Measurements from ENCODE around the gene HOXB7.

Gene HOXB7

DNA sequence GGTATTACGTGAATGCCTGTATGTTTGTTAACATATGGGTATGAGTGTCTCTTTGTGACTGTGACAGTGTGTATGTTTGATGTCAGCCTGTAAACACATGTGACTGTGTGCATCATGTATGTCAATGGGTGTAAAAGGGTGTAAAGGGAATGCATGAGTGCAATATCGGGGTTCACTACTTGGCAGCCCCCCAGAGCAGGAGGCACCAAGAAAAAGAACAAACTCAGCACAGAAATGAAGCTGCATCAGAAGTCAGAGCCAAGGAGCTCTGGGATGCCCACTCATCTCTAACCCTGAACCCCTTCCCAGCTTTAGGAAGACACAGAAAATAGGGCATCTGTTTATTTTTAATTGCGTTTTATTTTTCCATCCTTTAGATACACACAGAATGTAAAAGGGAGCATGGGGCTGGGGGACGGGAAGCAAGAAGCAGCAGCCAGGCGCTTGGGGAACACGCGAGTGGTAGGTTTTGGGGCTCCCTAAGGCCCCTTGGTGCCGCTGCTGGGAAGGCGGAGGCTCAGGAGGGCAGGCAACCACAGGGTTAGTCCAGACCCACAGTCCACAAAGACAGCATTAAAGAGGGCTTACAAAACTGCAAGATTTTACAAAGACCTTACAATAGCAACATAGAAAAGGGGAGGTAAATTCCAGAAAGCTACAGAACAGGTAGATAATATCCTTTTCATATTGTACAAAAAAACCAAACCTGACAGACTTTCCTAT is 3.8 kb downstream of the HOXB7 start:
- no peak for DNase-seq

DNA sequence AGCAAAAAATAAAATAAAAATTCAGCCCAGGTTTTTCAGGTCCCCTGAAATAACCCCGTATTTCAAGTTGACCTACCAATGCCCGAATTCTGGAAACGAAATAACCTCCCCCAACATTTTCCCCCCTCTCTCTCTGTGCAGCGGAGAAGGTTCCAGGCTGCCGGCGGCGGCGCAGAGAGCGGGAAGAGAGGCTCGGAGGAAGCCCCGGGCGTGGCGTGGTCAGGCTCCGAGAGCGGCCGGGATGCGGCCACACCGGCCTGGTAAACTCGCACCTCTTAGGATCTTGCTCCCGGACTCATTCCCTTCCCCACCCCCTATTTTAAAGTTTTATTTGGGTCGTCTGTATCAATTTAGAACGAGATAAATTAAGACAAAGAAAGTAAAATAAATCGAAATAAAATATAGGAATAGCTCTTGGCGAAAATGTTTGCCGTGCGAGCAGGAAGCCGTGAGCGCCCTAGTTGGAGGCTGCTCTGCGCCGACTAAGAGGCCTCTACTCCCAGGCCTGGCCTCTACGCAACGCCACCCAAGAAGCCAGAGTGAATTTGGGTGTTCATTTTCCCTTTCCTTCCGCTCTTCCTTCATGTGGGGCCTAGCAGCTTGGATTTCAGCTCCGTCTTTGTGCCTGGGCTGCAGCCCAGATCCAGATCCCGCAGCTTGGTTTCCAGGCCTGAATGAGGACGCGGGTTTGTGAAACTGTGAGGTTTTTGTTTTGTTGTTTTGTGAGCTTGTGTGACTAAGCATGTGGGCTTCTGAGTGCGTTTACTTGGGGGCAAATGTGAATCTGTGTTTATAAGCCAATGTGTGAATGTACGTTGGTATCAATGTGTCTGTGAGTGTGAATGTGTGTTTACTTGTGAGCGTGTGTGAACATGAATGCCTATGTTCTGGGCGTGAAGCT is 4.6 kb downstream of the HOXB7 start:
- DNase-seq, result no peak

DNA sequence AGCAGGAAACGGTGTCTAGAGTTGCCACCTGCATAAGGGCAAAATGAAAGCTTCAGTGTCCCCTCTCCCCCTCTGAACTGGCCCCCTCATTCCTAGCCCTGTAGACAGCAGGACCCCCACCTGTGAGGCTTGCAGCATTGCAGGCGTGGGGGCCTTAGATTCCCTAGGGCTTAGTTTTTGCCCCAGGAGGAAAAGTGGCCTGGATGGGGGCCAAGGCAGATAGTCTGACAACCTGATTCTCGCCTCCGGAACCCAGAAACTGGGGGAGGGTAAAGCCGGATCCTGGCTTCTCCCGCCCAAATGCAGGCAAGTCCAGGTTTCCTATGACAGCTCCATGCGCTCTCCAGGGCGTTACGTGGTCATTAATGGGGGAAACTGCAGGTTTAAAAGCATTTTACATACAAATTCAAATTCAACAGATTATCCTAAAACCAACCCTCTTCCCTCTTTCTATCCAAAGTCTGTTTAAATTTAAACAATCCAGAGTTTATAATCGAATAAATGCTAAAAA is 5.4 kb downstream of the HOXB7 start:
- no peak for DNase-seq

DNA sequence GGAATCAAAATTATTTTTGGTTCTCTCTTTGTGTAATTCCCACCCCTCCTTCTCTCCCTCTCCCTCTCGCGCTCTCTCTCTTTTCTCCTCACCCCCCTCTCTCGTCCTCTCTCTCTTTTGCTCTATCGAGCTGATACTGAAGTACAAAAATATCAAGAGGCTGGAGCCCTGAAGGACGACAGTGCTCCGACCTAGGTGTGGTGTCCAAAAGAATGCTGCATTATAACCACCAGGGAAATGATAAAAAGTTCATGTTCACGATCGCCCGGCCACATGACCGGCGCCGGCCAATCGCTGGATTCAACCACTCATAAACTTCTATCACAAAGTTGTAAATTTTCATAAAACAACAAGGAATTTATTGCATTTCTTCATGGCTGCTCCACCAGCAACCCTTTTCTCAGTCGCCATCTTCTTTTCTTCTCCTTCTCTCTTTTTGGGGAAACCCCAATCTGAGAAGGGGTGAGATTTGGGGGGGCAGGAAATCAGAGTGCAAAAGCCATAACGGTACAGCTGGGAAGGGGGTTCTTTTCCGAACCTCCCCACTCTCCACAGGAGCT is 6.0 kb downstream of the HOXB7 start, which contains the start of gene HOXB6:
Gene HOXB6, minus strand, starts transcription at position 217 of the 560 bp plus-strand sequence. CDS start 6,836 bp downstream, outside the sequence.
- no peak for DNase-seq

DNA sequence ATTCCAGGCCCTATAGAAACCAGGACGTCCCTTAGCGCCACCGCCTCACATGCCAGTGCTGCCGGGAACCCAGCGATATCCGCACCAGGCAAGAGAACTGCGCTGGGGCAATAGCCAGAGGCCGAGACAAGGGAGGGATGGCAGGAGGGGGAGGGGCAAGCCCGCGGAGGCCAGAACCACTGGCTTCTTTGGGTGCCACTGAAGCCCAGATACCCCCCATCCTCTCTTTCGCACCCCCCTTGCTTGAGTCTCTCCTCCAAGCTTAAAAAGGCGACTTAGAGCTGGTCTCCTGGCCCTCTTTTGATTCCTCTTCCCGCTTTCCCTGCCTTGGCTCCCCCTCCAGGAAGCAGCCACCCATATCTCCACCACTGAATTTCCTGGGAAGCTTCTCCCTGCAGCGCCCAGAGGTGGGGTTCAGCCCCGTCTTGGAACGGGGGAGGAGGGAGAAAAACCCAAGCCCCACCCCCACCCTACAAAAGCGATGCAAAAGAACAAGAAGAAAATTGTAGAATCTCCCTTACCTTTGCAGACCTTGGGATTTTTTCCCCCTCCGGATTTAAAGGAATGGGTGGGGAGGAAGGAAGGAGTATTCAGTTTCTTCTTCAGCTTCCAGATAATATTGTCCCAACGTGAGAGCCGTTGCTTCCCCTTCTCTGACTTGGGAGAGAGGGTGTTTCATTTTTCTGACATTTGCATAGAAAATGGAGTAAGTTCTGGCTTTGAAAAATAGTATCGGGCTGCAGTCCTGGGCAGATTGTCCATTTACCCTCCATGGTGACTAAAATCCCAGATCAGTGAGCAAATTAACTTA is 6.7 kb downstream of the HOXB7 start:
- DNase-seq, result no peak

DNA sequence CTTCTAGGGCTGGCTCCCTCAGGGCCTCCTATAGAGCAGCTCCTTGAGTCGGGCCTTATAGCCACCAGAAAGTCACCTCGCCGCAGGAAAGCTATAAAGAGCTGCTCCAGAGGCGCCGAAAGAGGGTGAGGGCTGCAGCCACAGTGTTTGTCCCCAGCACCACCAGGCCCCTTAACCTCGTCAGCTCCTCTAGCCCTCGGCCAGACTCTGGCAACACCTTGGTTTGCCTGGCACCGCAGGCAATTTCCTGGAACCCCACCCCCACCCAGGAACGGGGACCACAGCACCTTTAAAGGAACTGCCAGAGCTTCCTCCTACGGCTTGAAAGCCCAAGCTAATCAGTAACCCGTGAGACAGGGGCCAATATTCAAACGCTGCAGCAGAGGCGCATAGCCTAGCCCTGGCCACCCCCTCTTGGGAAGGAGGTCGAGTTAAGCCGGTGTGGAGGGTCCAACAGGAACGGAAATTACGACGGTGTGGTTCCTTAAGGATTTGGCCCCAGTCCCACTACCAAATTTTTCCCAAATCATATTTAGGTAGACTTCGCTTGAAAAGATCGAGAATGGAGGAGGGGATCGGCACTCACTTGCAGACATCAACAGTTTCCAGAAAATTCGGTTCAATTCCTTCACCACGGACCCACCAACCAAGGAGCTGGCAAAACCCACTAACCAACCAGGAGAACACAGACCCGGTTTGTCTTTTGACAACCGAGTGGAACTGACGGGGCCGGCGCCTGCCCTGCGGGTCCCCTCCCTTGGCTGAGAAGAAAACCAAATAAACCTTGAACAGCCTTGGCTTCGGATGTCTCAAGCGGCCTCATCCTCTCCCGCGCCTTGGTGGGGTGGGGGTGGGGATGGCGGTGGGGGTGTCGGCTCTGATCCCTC is 9.0 kb downstream of the HOXB7 start:
- no peak for DNase-seq

DNA sequence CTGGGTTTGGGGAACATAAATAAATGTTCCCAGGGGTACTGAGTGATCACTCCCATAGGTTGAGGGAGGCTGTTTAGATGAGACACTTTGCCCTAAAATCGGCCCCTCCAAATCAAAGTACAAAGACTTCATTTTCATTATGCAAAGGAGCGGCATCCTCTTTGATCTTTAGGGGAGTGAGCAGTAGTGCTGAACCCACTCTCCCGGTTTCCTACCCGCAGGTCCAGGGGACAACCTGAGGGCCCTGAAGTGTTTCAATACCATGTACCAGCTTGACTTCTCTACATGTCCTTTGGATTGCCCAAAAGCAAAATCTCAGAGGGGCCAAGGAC is 9.6 kb downstream of the HOXB7 start:
- DNase-seq, result no peak

DNA sequence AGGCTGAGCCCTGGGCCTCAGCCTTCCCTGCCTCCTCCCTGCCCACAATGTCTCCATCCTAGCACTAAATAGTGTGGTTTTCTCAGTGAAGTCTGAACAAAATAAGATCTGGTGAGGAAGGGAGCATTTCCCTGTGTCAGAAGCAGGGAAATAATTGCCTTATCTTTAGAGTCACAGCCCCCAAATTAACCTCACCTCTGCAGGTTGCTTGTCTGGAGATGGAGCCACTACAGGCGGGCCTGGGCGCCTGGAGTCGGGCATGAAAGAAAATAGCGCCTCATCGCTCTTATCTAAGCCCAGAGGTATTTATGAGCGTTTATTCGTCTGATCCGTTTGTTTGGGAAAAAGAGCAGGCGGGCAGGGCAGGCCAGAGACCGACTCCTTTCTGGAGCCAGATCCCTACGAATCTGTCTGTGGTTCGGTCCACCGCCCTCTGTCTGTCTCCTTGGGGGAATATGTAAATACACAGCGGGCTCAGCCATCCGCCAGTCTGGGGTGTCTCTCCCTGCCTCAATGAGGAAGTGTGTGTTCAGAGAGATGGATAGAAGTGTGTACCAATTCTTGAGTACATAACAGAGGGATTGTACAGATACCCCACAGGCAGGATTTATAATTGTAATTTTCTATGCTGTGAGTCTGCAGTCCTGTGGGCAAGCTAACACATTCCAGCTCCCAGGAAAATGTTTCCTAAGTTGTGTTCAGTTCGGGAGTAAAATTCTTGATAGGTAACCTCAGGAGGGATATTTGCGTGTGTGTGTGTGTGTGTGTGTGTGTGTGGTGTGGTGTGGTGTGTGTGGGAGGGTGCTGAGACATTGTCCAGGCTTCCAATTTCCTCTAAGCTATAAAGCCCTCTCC is 10.3 kb downstream of the HOXB7 start:
- DNase-seq, result no peak

DNA sequence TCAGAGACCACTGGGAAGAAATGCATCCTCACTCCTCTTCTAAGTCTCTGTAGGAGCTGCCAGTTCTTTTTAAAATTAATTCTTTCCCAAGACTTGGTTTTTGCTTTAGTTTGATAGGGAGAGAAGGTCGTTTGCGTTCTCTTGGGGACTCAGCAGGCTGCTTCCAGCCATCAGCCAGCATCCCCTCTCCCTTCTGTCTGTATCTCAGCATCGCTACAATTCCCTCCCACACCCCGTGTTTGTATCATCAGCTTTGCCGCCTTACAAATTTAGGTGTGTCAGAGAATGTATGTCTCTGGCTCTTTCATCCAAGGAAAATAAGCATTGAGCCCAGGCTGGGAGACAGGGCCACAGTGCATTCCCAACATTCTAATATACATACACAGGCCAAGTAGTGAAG is 11.5 kb downstream of the HOXB7 start:
- no peak for DNase-seq

DNA sequence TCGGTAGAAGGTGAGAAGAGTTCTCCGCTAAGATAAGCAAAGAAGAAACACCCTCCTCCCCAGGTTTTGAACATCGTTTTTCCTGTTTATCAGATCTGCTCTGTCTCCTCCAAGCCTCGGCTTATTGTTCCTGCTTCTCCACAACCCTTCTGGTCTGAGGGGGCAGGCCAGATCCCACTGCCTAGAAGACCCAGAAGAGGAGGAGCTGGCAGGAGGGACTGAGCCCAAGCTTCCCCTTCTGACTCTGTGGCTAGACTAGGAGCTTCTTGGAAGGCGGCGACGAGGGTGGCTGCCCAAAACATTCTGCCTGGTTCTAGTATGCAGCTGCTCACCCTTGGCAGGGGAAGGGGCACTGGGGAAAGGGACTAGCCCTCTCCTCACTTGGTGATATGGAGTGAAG is 12.1 kb downstream of the HOXB7 start:
- DNase-seq, result no peak

DNA sequence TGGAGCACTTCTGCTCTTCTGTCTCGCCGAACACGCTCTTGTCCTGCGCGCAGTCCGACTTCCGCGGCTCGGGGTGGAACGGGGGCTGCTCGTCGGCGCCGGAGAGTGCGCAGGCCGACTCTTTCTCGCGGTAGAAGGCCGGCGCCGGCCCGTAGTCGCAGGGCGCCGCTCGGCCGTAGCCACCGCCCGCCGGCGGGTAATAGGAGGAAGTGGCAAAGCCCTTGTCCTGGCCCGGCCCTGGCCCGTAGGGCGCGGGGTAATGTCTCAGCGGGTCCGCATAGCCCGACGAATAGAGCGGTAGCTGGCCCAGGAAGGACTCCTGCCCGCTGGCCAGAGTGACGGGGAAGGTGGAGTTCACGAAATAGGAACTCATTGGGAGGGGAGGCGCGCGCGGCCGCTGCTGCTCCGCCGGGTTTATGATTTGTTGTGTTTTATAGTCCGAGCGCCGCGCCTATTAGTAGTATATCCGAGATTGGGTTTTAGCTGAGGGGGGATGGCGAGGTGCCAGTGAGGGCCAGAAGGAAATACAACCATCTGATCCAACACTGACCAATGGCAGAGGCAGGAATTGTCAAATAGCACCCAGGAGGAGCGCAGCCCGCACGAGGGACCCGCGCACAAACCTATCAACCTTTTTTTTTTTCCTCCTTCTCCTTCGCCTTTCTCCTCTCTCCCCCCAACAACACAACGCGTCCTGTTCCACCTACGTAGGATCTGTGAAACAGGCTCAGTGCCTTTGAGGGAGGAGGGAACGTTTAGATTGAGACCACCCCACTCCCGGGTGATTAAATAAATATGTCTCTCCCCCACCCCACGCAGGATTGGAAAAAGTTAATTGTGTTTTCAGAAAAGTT is 12.8 kb downstream of the HOXB7 start:
- peak; percentile 70 for DNase-seq

DNA sequence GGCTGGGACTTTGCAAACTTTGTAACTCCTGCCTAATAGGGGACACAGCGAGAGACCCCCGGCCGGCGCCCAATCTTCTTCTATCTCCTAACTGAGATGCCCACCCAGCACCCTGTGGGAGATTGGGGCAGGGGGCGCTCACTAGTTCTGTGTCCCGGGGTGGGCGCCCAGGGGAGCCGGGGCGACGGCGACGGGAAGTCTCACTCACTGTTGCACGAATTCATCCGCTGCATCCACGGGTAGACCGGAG is 13.4 kb downstream of the HOXB7 start:
- DNase-seq, result no peak

DNA sequence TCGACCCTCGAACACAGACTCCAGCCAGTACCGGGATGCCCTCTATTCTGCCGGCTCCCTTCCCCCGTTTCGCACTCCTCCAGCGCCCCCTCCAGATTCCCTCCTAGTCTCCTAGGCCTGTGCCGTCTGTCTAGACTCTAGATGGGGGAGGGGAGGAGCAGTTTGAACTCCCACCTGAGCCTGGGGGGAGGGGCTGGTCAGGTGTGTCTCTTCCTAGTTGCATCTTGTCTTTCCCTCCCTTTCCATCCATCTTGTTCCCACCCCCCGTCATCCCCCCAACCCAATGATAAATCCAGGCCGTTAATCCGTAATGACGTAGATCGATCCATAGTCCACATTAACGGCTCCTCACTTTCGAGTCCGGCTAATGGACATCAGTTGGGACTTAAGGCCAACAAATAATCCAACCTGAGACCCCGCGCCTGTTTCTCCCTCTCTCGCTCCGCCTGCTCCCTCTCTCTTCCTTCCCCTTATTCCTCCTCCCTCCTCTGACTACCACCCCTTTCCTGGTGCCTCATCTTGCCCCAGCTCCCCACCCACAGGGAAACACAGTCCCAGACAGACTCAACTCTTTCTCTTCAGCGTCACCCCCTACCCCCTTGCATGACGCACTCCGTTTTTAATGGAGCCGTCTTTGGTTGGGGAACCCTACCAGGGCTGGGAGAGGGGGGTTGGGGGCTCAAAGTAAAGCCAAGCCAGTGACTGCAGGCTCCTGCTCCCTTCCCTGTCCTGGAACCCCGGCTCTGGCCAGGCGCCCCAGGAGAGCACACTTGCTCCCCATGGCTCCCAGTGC is 13.9 kb downstream of the HOXB7 start:
- no peak for DNase-seq

DNA sequence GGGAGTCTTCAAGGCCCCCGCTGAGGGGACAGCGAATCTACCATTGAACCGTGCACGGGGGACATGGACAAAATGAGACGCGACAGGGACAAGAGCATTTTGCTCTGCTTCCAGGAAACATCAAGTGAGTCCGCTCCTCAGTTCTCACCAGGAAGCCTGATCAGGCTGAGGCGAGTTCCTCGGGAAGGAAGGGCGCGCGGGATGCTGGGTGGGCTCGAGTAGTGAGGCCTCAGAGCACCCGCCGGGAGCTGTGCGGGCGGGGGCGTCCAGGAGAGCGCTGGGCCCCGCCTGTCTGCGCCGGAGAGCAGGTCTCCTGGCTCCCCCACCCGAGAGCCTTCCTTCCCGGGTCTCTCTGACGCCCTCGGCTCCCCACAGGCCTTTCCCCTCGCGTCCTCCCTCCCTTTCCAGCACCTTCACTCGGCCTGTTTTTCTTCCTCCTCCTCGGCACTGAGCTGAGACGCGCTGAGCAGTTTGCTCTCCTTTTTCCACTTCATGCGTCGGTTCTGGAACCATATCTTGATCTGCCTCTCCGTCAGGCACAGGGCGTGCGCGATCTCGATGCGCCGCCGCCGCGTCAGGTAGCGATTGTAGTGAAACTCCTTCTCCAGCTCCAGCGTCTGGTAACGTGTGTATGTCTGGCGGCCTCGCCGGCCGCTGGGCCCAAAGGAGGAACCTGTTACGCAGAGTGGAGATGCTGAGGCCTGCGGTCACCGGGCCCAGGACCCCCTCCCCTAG is 14.7 kb downstream of the HOXB7 start:
- DNase-seq, result no peak

DNA sequence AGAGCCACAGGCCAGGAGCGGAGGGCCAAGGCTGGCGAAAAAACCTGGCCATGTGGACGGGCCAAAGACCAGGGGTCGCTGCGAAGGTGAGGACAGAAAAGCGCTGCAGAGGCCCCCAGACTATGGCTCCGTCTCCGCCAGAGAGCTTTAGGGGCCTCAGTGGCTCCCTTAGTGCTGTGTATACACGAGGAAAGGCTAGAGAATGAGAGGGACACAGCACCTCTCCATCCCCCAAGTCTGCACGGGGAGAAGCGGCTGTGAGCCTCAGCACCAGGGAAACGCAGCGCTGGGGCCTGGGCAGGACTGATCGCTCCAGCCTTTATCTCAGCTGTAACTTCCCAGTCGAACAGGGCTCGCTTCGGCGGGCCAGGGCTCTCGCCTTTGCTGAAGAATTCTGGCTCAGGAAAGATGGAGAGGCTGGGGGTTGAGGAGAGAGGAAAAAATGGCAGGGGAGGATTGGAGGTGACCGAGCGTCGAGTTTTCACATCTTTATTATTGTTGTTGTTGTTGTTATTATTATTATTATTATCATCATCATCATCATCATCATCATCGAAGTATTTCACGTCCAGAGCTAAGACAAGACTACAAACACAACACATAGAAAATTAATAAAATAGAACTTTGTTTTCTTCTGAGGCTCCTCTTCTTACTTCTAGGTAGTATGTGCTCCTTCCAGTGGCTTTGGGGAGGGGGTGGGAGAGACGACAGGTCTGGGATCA is 15.4 kb downstream of the HOXB7 start:
- DNase-seq, result no peak

DNA sequence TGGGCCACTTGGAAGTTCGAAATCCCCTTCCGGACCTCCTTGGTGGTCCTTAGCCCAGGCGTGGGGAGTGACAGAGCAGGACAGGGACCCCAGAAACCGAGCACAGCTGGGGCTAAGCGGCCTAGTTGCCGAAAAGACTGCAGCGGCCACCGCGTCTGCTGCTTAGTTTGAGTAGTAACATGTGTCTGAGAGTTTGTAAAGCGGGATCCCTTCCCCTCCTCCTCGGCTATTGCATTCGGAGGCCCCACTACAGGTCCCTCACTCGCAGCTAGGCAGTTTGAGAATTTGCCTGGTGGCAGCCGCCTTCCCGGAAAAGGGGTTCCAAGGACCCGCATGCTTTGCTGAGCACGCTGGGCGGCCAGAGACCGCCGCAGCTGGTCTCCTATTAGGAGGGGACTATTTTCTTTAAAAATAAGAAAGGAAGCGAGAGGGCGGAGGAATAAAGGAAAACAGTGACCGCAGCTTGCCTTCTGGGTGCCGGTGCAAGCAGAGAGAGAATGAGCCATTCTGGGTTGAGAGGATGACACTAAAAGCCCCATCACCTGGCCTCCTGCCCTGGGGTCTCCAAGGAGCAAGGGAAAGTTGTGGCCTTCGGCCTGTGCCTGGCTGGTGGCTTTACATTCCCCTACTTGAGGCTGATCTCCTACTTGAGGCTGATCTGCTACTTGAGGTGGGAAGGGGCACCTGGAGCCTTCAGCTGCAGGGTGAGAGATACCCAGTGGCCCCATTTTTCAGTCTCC is 16.1 kb downstream of the HOXB7 start:
- DNase-seq, result no peak
